GM21576 (cell line): ENCODE measurements around the gene OLFM1.
"Not testable (repeated sequence)": the region's sequence is repeated elsewhere in the genome, so short reads cannot be mapped to it uniquely, and the experiment has no call there.

ENCODE experiments used
- ATAC-seq: cut with Tn5 transposase; IDR thresholded peaks from one replicate; pipeline ENCODE4 v1.9.1; 2021; ENCODE audit warnings: mild to moderate bottlenecking, moderate library complexity; ENCODE audit not compliant: unreplicated experiment

The OLFM1 gene

GRCh38 chr9:135147474-135147805 lies 60.0 kb downstream of the OLFM1 start:
- ATAC-seq, result no peak

- ATAC-seq, result no peak
Measured at GRCh38 chr9:135147938-135148337, 60.5 kb downstream of the OLFM1 start.

- ATAC-seq, result no peak
Measured at GRCh38 chr9:135148386-135148785, 60.9 kb downstream of the OLFM1 start.

GRCh38 chr9:135149901-135150300 lies 62.4 kb downstream of the OLFM1 start:
- not testable (repeated sequence) for ATAC-seq

- ATAC-seq, result no peak
Measured at GRCh38 chr9:135150981-135151380, 63.5 kb downstream of the OLFM1 start.

GRCh38 chr9:135151757-135152613 lies 64.5 kb downstream of the OLFM1 start:
- ATAC-seq, result no peak

- ATAC-seq, result no peak
Measured at GRCh38 chr9:135152614-135153334, 65.3 kb downstream of the OLFM1 start.

- no peak for ATAC-seq
Measured at GRCh38 chr9:135154050-135154615, 66.7 kb downstream of the OLFM1 start.

- no peak for ATAC-seq
Measured at GRCh38 chr9:135155396-135155795, 67.9 kb downstream of the OLFM1 start.

- no peak for ATAC-seq
Measured at GRCh38 chr9:135156525-135157510, 69.3 kb downstream of the OLFM1 start.

- ATAC-seq, result no peak
Measured at GRCh38 chr9:135157856-135158563, 70.5 kb downstream of the OLFM1 start.

- ATAC-seq, result no peak
Measured at GRCh38 chr9:135158564-135158937, 71.1 kb downstream of the OLFM1 start.

- no peak for ATAC-seq
Measured at GRCh38 chr9:135159801-135160200, 72.3 kb downstream of the OLFM1 start.

GRCh38 chr9:135160862-135161261 lies 73.4 kb downstream of the OLFM1 start:
- no peak for ATAC-seq

- ATAC-seq, result not testable (repeated sequence)
Measured at GRCh38 chr9:135162599-135162998, 75.1 kb downstream of the OLFM1 start.

- ATAC-seq, result no peak
Measured at GRCh38 chr9:135163023-135163780, 75.7 kb downstream of the OLFM1 start.

GRCh38 chr9:135164036-135164435 lies 76.6 kb downstream of the OLFM1 start:
- no peak for ATAC-seq

- ATAC-seq, result no peak
Measured at GRCh38 chr9:135165003-135165711, 77.7 kb downstream of the OLFM1 start.
